RWPE1 (cell line): ENCODE measurements around the gene COX6B2.

Source experiments
- CTCF ChIA-PET: fragments of 350-600 bp; sonication (Branson Sonifier 250); formaldehyde crosslinking; extraction: SDS; loops from one replicate; lab custom pipeline; 2021; lab: Yijun Ruan, JAX
- POLR2A ChIA-PET: fragments of 400-600 bp; formaldehyde crosslinking; extraction: SDS; loops from one replicate; lab custom pipeline; 2020; ENCODE audit warnings: antibody characterized with exemption; ENCODE audit not compliant: low non-redundant PET; lab: Yijun Ruan, JAX
- DNase-seq: peaks from one replicate; pipeline ENCODE4 v3.0.0; 2012; ENCODE audit warnings: low spot score
- H3K27ac ChIP-seq: fragments of 450-650 bp; 2 replicates; pipeline ENCODE4 v1.5.1; 2017
- TF ChIP-seq, protein P1 (sequence below): fragments of 450-650 bp; conservative IDR thresholded peaks from 2 replicates; pipeline ENCODE4 v1.5.1; 2017; ENCODE audit warnings: low read depth, mild to moderate bottlenecking

Gene COX6B2

DNA sequence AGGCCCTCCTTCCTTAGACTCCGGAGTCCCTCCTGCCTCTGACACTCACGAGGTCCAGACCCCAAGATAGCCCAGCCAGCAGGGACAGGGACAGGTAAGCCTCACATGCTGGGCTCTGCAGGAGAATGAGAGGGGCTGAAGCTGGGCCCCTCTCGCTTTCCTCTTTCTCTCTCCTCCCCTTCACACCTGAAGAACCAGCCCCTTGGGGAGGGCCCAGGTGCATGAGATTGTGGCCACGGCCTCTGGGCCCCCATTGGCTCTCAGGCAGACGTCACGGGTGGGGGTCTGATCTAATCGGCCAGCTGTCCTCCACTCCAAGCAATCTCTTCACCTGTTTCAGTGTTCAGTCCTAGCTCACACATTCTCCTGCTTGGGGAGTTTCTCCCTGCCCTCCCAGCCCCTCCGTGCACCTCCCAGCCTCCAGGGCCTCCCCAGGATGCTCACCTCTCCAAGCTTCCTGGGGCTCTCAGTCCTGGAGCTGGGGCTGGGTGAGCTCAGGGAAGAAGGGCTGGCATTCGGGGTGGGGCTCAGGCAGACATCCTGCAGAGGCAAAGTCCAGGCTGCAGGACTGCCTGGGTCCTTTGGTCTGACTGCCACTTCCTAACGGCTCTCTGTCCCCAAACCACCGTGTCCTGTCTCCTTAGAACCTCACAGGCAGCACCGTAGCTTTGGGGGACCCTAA, 32.2 kb downstream of the COX6B2 start:
- TF ChIP-seq, protein P1, sequence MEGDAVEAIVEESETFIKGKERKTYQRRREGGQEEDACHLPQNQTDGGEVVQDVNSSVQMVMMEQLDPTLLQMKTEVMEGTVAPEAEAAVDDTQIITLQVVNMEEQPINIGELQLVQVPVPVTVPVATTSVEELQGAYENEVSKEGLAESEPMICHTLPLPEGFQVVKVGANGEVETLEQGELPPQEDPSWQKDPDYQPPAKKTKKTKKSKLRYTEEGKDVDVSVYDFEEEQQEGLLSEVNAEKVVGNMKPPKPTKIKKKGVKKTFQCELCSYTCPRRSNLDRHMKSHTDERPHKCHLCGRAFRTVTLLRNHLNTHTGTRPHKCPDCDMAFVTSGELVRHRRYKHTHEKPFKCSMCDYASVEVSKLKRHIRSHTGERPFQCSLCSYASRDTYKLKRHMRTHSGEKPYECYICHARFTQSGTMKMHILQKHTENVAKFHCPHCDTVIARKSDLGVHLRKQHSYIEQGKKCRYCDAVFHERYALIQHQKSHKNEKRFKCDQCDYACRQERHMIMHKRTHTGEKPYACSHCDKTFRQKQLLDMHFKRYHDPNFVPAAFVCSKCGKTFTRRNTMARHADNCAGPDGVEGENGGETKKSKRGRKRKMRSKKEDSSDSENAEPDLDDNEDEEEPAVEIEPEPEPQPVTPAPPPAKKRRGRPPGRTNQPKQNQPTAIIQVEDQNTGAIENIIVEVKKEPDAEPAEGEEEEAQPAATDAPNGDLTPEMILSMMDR = no peak
- POLR2A ChIA-PET = no interaction called here
- no peak for DNase-seq
- CTCF ChIA-PET = no interaction called here
- H3K27ac ChIP-seq = no peak overlapping the region

DNA sequence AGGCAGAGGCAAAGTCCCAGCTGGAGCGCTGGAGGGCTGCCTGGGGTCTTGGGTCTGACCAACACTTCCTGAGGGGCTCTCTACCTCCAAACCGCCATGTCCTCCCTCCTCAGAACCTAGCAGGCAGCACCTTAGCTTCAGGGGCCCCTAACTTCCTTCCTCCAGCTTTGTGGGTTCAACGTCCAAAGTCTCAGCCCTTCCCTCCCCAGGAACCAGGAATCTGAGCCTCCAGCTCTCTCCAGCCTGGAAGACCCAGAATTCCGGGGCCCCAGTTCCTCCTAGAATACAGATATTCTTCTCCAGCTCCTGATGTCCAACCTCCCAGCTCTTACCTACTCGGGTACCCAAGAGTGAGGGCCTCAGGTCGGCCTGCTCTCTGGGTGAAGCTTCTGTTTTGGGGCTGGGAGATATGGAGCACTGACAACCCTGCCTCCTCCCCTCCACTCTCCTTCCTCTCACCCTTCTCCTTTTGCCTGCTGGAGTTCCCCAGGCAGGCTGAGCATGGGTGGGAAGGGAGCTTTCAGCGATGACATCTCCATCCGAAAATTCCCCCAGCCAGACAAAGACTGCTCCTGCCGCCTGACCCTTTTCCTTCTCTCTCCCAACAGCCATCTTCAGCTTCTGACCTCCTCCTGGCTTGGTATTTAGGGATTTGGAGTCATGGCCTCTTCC, 32.9 kb downstream of the COX6B2 start:
- ChIA-PET CTCF (interaction anchor here (0.5 to 0.6 kb wide), 2 partner anchors 20 to 23 kb away, joined by 3 to 5 read pairs; no protein-coding TSS in a partner anchor), POLR2A (interaction anchor here (1.0 kb wide), 1 partner anchor 18 kb away, joined by 3 read pairs; the partner anchor contains the start of gene KMT5C)
- TF ChIP-seq, protein P1 = no peak
- no peak overlapping the region for H3K27ac ChIP-seq
- DNase-seq = no peak

GRCh38 chr19:55320844-55321419, 33.6 kb downstream of the COX6B2 start:
- TF ChIP-seq, protein P1 = no peak
- no peak for DNase-seq
- CTCF ChIA-PET = interaction anchor here (0.5 to 0.6 kb wide), 2 partner anchors 19 to 23 kb away, joined by 3 to 5 read pairs; no protein-coding TSS in a partner anchor
- POLR2A ChIA-PET = interaction anchor here (1.0 kb wide), 1 partner anchor 18 kb away, joined by 3 read pairs; the partner anchor contains the start of gene KMT5C
- H3K27ac ChIP-seq = no peak overlapping the region

- POLR2A ChIA-PET = no interaction called here
Observed at GRCh38 chr19:55319785-55320184, 34.7 kb downstream of the COX6B2 start.

DNA sequence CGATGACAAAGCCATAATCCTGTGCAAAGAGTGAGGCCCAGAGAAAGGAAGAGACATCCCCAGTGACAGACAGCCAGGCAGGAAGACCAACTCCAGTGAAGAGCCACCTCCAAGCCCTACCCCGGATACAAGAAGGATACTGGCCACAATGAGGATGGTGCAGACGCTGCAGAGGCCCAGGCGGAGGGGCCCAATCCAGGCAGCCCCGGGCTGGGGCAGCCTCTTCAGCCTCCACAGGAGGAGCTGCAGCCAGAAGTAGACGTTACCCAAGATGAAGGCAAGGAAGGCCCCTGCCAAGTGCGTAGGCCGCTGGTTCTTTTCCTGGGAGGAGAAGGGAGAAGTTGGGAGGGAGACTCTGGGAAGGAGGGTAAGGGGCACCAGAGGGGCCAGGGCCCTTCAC, 37.9 kb downstream of the COX6B2 start:
- POLR2A ChIA-PET = interaction anchor here (0.5 to 0.6 kb wide), 2 partner anchors 44 to 156 kb away, joined by 3 to 6 read pairs; no protein-coding TSS in a partner anchor

More at GRCh38 chr19:55319785-55320184, 34.7 kb downstream of the COX6B2 start:
- CTCF ChIA-PET = interaction anchor here (1.3 kb wide), 1 partner anchor 19 kb away, joined by 4 read pairs; no protein-coding TSS in a partner anchor
- peak; percentile 43 for DNase-seq
- TF ChIP-seq, protein P1 = no peak
- no peak overlapping the region for H3K27ac ChIP-seq

More for the DNA sequence above, 37.9 kb downstream of the COX6B2 start:
- no peak for DNase-seq
- TF ChIP-seq, protein P1 = no peak
- H3K27ac ChIP-seq = peak overlapping the region; percentile 25
- CTCF ChIA-PET = interaction anchor here (0.9 kb wide), 1 partner anchor 23 kb away, joined by 3 read pairs; the partner anchor contains the start of gene KMT5C
